GM23248 (cell line): ENCODE results near the gene IARS2.

ENCODE experiments used
- EZH2 ChIP-seq: fragments of 200-600 bp; sonication (generic); IDR thresholded peaks from 2 replicates; pipeline ENCODE4 v1.6.1; 2018; ENCODE audit warnings: antibody characterized with exemption, mild to moderate bottlenecking; ENCODE audit not compliant: insufficient read depth, poor library complexity, severe bottlenecking
- EZH2phosphoT487 ChIP-seq: fragments of 200-600 bp; sonication (generic); IDR thresholded peaks from 2 replicates; pipeline ENCODE4 v1.6.1; 2018; ENCODE audit warnings: antibody characterized with exemption, moderate library complexity, mild to moderate bottlenecking, low read depth; ENCODE audit not compliant: insufficient read depth

DNA sequence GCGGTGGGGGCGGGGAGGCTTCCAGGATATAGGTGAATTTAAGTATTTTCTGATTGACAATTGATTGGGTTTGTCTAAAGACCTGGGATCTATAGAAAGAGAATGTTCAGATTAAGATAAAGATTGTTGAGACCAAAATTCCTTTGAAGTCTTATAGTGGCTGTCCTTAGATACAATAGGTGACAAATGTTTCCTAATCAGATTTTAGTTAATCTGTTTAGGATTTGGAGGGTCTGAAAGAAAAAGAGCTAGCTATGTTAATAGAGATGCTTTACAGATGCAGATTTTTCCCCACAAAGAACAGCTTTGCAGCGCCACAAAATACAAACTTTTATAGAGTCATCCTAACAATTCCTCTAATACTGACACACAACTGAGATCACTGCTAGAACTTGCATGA is 33.1 kb upstream of the IARS2 start:
- TF ChIP-seq EZH2, result no peak
- TF ChIP-seq EZH2phosphoT487, result no peak
